Activated naive CD4-positive, alpha-beta T cell treated with anti-CD3 and anti-CD28 coated beads for 36 hours (primary cell): Measurements from ENCODE around the gene SMIM29. TPM values are rescaled to one million over a fixed set of nuclear protein-coding genes. Genes with fewer than 3 reads are reported as not detected.

Source experiments
- CTCF ChIA-PET: fragments of 350-600 bp; sonication (Branson Sonifier 250); formaldehyde crosslinking; loops from one replicate; lab custom pipeline; 2021; ENCODE audit warnings: antibody characterized with exemption; lab: Charles Lee
- DNase-seq: peaks from one replicate; pipeline ENCODE4 v3.0.0-alpha.2; 2020
- H3K27ac Mint-ChIP-seq: one replicate; pipeline ENCODE4 v1.8.0; 2021; ENCODE audit warnings: mild to moderate bottlenecking, mixed read lengths
- H3K27me3 Mint-ChIP-seq: one replicate; pipeline ENCODE4 v1.8.0; 2021; ENCODE audit warnings: low read depth, mixed read lengths
- H3K36me3 Mint-ChIP-seq: one replicate; pipeline ENCODE4 v1.8.0; 2021; ENCODE audit warnings: low read depth, mixed read lengths
- H3K4me1 Mint-ChIP-seq: one replicate; pipeline ENCODE4 v1.8.0; 2021; ENCODE audit warnings: low read depth, mixed read lengths
- H3K4me3 Mint-ChIP-seq: one replicate; pipeline ENCODE4 v1.8.0; 2021; ENCODE audit warnings: mild to moderate bottlenecking, moderate library complexity, mixed read lengths
- H3K9me3 Mint-ChIP-seq: one replicate; pipeline ENCODE4 v1.8.0; 2021; ENCODE audit warnings: mixed read lengths
- intact Hi-C: fragments of 100-400 bp; cut with micrococcal nuclease; formaldehyde crosslinking; loops from one replicate; pipeline ENCODE4 v1.15.1; 2023
- total RNA-seq, 2 experiments: library from RNA; stranded (reverse); gene quantifications; one replicate each; pipeline ENCODE4 v1.2.3, GENCODE V29; 2021

The SMIM29 gene
- total RNA-seq, 2 experiments from 2014 or later, result 11.7 to 13.8 TPM

DNA sequence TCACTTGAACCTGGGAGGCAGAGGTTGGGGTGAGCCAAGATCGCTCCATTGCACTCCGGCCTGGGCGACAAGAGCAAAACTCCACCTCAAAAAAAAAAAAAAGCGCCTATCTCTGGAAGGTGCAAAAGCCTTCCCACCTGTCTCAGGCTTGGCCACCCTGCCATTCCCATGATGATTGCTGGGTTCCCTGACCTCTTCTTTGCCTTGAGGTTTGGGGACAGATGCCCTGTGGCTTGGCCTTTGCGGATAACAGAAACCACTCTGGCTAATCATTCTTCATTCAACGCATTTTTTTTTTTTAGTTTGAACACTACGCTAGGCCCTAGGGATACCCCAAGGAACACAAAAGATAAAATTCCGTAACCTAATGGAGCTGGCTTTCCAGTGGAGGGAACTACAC, 18.9 kb downstream of the SMIM29 start:
- Mint-ChIP-seq H3K9me3 (no peaks in the 10 kb centered on the region), H3K4me3 (no peak overlapping the region), H3K27ac (no peak overlapping the region), H3K27me3 (no peaks in the 10 kb centered on the region), H3K4me1 (peaks cover 39% of the 10 kb centered on the region), H3K36me3 (no peaks in the 10 kb centered on the region)
- DNase-seq, result no peak
- CTCF ChIA-PET, result no interaction called here
- intact Hi-C loops, result no loop called here

DNA sequence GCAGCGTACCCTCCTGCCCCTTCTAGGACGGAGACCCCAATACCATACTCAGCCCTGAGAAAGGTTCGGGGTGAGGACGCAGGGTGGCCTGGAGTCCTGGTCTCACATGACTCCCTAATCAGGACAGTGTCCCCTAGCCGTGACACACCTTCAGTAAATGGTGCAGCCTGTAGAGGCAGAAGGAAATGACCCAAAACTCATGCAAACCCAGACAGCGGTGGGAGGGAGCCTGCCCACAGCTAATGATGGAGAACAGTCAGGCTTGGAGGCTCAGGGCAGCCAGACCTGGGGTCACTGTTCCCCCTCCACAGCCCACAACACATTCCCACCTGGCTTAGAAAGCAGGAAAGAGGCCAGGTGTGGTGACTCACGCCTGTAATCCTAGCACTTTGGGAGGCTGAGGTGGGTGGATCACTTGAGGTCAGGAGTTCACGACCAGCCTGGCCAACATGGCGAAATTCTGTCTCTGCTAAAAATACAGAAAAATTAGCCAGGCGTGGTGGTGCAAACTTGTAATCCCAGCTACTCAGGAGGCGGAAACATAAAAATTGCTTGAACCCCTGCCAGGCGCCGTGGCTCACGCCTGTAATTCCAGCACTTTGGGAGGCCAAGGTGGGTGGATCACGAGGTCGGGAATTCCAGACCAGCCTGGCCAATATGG, 20.9 kb downstream of the SMIM29 start:
- no peaks in the 10 kb centered on the region for H3K27me3 Mint-ChIP-seq

DNA sequence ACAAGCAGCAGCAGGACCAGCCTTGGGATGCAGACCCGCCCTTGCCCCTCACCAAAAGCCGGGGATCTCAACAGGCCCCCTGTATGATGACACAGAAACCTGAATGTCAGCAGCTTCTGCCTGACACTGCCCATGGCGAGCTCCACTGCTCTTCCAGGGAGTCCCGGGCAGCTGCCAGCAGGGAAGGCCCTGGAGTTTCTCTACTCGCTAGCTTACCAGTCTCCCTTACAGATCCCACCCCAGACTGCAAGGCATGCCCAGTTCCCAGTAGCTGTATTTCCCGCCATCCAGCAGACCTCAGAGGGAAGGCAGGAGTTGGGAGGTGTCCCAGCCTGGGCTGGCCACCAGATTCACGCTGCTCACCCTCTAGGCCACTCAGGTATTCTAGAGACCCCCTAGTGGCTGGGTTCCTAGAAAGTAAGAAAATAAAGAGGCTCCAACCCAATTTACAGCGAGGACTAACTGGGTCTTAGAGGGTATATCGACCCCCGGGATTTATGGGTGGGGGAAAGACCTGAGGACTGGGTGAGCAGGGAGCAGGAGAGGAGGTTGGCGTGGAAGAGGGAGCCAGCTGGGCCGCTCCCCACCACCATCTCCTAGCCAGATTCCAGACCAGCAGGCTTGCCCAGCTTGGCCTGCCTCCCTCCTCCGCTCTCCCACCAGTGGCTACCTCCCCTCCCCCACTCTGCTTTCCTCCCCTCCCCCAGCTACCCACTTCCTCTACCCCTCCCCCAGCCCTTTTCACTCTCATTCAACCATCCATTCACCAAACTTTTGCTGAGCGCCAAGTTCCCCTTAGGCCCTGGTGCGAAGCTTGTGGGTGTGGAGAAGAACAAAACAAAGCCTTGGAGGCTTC, 21.8 kb downstream of the SMIM29 start:
- CTCF ChIA-PET, result interaction anchor here (0.6 to 2.0 kb wide), 2 partner anchors 31 to 63 kb away, joined by 3 to 4 read pairs; no protein-coding TSS in a partner anchor
- Mint-ChIP-seq H3K9me3 (no peaks in the 10 kb centered on the region), H3K27me3 (no peaks in the 10 kb centered on the region), H3K27ac (no peak overlapping the region), H3K36me3 (no peaks in the 10 kb centered on the region), H3K4me3 (no peak overlapping the region), H3K4me1 (peaks cover 47% of the 10 kb centered on the region)
- intact Hi-C loops, result no loop called here
- DNase-seq, result no peak

More for the DNA sequence above, 20.9 kb downstream of the SMIM29 start:
- Mint-ChIP-seq H3K4me1 (peaks cover 45% of the 10 kb centered on the region), H3K36me3 (no peaks in the 10 kb centered on the region), H3K27ac (no peak overlapping the region), H3K9me3 (no peaks in the 10 kb centered on the region), H3K4me3 (no peak overlapping the region)
- DNase-seq, result no peak
- CTCF ChIA-PET, result interaction anchor here (2.0 kb wide), 1 partner anchor 32 kb away, joined by 4 read pairs; no protein-coding TSS in a partner anchor
- intact Hi-C loops, result no loop called here

DNA sequence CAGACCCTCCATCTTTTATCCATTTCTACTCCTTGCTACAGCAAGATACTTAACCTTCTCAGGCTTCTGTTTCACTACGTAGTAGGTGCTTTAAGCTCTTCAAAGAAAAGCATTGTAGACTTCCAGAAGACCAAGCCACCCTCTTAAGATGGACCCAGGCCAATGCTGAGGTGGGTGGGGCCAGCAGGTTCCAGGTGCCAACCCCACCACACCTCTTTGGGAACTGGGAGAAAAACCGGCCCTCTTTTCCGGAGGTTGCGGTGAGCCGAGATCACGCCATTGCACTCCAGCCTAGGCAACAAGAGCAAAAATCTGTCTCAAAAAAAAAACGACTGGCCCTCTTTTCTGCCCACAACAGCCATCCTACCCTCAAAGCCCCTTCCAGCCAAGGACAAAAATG, 22.7 kb downstream of the SMIM29 start:
- peaks cover 47% of the 10 kb centered on the region for H3K4me1 Mint-ChIP-seq

DNA sequence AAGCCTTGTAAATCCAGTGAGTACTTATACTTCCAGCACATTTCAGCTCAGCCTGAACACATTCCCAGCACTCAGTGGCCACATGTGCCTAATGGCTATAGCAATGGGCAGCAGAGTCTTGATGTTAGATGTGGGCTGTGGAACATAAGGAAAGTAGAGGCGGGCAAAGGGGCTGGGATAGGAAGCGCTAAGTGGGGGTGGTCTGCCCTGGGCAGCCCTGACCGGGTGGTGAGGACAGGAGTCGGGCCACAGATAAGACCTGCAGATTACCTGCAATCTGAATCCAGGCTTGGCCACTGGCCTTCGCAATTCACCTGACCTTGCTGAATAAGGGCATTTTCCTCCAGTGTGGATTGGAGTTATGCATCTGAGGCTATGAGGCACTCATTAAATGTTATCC, 23.3 kb downstream of the SMIM29 start:
- no peaks in the 10 kb centered on the region for H3K9me3 Mint-ChIP-seq
- CTCF ChIA-PET, result no interaction called here
- H3K27ac Mint-ChIP-seq, result no peak overlapping the region
- no peak for DNase-seq
- intact Hi-C loops, result no loop called here
- H3K27me3 Mint-ChIP-seq, result no peaks in the 10 kb centered on the region
- H3K4me3 Mint-ChIP-seq, result no peak overlapping the region
- H3K36me3 Mint-ChIP-seq, result no peaks in the 10 kb centered on the region
- H3K4me1 Mint-ChIP-seq, result peaks cover 47% of the 10 kb centered on the region

More for the DNA sequence above, 22.7 kb downstream of the SMIM29 start:
- H3K9me3 Mint-ChIP-seq, result no peaks in the 10 kb centered on the region
- H3K4me3 Mint-ChIP-seq, result no peak overlapping the region
- no peaks in the 10 kb centered on the region for H3K36me3 Mint-ChIP-seq
- CTCF ChIA-PET, result interaction anchor here (0.6 kb wide), 1 partner anchor 62 kb away, joined by 3 read pairs; no protein-coding TSS in a partner anchor
- H3K27me3 Mint-ChIP-seq, result no peaks in the 10 kb centered on the region
- H3K27ac Mint-ChIP-seq, result no peak overlapping the region
- intact Hi-C loops, result no loop called here
- no peak for DNase-seq

DNA sequence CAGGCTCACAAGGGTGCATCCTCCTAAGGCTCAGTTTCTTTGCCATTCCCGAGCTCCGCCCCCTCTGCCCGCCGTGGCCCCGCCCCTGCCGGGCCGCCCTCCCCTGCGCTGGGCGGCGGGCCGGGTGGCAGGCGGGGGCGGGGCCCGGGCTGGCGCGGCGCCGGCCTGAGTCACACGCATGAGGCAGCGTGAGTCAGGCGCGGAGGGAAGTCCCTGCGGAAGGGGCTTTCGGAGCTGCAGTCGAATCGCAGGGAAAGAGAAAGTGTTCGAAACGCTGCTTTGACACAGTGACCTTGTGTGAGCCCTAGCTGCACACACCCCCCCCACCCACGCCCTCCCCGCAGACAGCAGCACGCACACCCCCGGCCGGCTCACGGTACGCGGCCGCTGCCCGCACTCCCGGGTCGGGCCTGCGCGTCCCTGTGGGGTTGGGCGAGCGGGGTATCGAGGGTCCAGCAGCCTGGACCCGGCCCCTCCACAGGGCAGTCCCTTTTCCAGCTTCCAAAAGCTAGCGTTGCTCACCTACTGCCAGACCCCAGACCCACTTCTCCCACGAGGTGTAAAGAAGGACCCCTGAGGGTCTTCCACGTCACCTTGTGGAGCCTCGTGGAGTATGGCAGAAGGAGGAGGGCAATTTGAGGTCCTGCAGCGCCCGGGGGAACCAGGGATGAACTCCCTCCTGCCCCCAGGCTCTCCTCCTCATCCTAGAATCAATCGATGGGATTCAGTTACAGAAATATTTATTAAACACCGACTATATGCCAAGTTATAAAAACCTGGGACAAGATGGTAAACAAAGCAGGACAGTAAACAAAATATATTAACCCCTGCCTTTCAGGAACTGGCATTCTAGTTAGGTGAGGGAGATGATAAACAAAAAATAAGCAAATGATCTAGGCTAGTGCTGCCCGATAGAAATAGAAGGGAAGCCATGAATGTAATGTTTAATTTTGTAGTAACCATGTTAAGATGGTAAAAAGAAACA, 24.6 kb downstream of the SMIM29 start:
- peak overlapping the region; percentile 69 for H3K4me3 Mint-ChIP-seq
- intact Hi-C loops, result loop anchor here (1.0 to 5.0 kb wide), 5 partner anchors 12 to 665 kb away; partner anchors contain the start of genes ANKS1A, HMGA1, SMIM29 and SNRPC
- H3K36me3 Mint-ChIP-seq, result no peaks in the 10 kb centered on the region
- peak; percentile 96 for DNase-seq
- CTCF ChIA-PET, result interaction anchor here (0.9 to 2.0 kb wide), 7 partner anchors 11 to 41 kb away, joined by 3 to 7 read pairs (median 4); partner anchors contain the start of gene SMIM29
- no peaks in the 10 kb centered on the region for H3K27me3 Mint-ChIP-seq
- peak overlapping the region; percentile 92 for H3K27ac Mint-ChIP-seq
- no peaks in the 10 kb centered on the region for H3K9me3 Mint-ChIP-seq
- peaks cover 43% of the 10 kb centered on the region for H3K4me1 Mint-ChIP-seq

DNA sequence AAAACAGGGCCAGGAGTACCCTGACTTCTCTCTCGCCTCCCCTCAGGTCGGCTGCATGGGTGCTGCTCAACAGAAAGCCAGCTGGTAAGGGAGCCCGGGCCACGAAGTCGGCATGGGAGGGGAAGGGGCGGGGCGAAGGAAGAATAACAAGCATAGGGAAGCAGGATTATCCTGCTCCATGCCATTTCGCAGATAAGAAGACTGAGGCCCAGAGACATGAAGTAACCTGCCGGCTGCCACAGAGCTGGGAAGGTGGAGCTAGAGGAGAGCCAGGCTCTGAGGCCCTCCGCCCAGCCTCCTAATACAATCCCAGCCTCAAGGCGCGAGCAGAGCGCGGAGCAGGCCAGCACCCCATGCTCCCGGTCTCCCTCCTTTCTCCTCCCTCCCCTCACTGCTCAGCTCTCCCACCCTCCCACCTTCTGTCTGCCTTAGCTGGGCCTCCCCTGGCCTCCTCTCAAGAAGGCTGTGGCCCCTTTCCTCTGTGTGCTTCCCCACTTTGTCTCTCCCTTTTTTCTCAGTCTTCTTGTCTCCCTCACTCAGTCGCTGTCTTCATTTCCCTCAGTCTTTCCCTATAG, 25.3 kb downstream of the SMIM29 start:
- intact Hi-C loops, result loop anchor here (1.0 to 5.0 kb wide), 2 partner anchors 26 to 534 kb away; partner anchors contain the start of genes SMIM29 and SNRPC
- no peak for DNase-seq
- H3K4me1 Mint-ChIP-seq, result peaks cover 39% of the 10 kb centered on the region
- CTCF ChIA-PET, result interaction anchor here (0.9 to 2.0 kb wide), 7 partner anchors 11 to 40 kb away, joined by 3 to 7 read pairs (median 4); partner anchors contain the start of gene SMIM29
- H3K27me3 Mint-ChIP-seq, result no peaks in the 10 kb centered on the region
- H3K27ac Mint-ChIP-seq, result peak overlapping the region; percentile 92
- H3K36me3 Mint-ChIP-seq, result no peaks in the 10 kb centered on the region
- H3K9me3 Mint-ChIP-seq, result no peaks in the 10 kb centered on the region
- peak overlapping the region; percentile 69 for H3K4me3 Mint-ChIP-seq

DNA sequence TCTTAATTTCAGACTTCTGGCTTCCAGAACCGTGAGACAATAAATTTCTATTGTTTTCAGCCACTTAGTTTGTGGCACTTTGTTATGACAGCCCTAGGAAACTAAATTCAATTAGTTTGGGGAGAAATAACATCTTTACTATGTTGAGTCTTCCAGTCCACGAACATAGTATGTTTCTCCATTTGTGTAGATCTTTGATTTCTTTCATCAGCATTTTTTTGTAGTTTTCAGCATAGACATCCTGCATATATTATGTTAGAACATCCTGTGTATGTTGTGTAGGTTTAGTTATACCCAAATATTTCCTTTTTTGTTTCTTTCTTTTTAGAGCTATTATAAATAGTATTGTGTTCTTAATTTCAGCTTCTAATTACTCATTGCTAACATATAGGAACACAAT, 30.1 kb downstream of the SMIM29 start:
- Mint-ChIP-seq H3K4me3 (no peak overlapping the region), H3K27me3 (no peaks in the 10 kb centered on the region), H3K4me1 (peaks cover 16% of the 10 kb centered on the region), H3K36me3 (no peaks in the 10 kb centered on the region), H3K9me3 (no peaks in the 10 kb centered on the region), H3K27ac (no peak overlapping the region)
- intact Hi-C loops, result no loop called here
- no peak for DNase-seq
- CTCF ChIA-PET, result interaction anchor here (0.6 to 0.7 kb wide), 2 partner anchors 74 to 989 kb away, joined by 3 read pairs; no protein-coding TSS in a partner anchor

DNA sequence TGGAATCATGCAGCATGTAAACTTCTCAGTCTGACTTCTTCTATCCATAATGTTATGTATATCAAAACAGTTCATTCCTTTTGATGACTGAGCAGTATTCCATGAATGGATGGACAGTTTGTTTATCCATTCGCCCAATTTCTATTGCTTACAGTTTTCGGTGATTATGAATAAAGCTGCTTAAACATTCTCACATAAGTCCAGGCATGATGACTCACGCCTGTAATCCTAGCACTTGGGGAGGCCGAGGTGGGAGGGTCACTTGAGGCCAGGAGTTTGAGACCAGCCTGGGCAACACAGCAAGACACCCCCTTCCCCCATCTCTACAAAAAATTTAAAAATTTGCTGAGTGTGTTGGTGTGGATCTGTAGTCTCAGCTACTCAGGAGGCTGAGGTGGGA, 35.0 kb downstream of the SMIM29 start:
- H3K9me3 Mint-ChIP-seq, result no peaks in the 10 kb centered on the region
- H3K36me3 Mint-ChIP-seq, result no peaks in the 10 kb centered on the region
- peaks cover 6% of the 10 kb centered on the region for H3K4me1 Mint-ChIP-seq
- no peaks in the 10 kb centered on the region for H3K27me3 Mint-ChIP-seq
- H3K27ac Mint-ChIP-seq, result no peak overlapping the region
- H3K4me3 Mint-ChIP-seq, result no peak overlapping the region
- no peak for DNase-seq
- intact Hi-C loops, result no loop called here
- CTCF ChIA-PET, result interaction anchor here (0.8 to 1.2 kb wide), 2 partner anchors 12 to 17 kb away, joined by 3 to 6 read pairs; no protein-coding TSS in a partner anchor

DNA sequence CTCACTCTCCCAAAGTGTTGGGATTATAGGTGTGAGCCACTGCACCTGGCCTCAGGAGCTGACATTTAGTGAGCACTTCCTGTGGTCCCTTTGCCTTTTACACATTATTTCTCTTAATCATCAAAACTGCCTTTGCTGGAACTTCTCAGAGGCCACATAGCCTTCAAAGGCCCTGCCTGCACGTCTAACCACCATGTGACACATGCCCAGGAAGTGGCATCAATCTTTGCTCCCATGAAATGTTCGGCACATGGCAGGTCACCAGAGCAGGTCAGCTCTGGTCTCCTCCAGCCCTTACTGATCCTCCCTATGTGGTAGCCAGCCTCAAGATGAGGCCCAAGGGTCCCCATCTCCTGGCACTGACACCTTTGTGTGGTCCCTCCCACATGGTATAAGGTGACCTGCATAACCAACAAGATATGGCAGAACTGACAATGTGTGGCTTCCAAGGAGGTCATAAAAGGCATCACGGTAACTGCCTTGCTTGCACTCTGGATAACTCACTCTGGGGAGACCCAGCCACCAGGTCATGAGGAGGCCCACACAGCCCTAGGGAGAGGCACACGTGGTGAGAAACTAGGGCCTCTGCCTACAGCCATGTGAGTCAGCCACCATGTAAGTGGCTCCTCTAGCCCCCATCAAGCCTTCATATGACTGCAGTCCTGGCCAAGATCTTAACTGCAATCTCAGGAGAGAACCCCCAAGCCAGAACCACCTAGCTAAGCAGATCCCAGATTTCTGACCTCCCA, 40.9 kb downstream of the SMIM29 start:
- H3K9me3 Mint-ChIP-seq, result no peaks in the 10 kb centered on the region
- DNase-seq, result peak; percentile 42
- H3K36me3 Mint-ChIP-seq, result no peaks in the 10 kb centered on the region
- peaks cover 23% of the 10 kb centered on the region for H3K4me1 Mint-ChIP-seq
- CTCF ChIA-PET, result interaction anchor here (0.6 to 1.5 kb wide), 3 partner anchors 12 to 819 kb away, joined by 3 to 6 read pairs (median 4); no protein-coding TSS in a partner anchor
- peak overlapping the region; percentile 5 for H3K27ac Mint-ChIP-seq
- intact Hi-C loops, result no loop called here
- no peak overlapping the region for H3K4me3 Mint-ChIP-seq
- H3K27me3 Mint-ChIP-seq, result no peaks in the 10 kb centered on the region
